GM19351 (cell line): Measurements from ENCODE around the gene CCDC74A.
A peak's percentile ranks its signal among the peaks of the same experiment; 100 is the strongest.
"Not testable (repeated sequence)": the region's sequence is repeated elsewhere in the genome, so short reads cannot be mapped to it uniquely, and the experiment has no call there.

Source experiments
- ATAC-seq: cut with Tn5 transposase; IDR thresholded peaks from one replicate; pipeline ENCODE4 v1.9.1; 2021; ENCODE audit warnings: mild to moderate bottlenecking, moderate library complexity; ENCODE audit not compliant: unreplicated experiment

Gene CCDC74A

GRCh38 chr2:131528981-131529863 lies 1.5 kb downstream of the CCDC74A start:
- peak; percentile 72 for ATAC-seq

GRCh38 chr2:131529864-131530445 lies 2.3 kb downstream of the CCDC74A start:
- peak; percentile 4 for ATAC-seq

GRCh38 chr2:131530626-131531344 lies 3.1 kb downstream of the CCDC74A start:
- ATAC-seq, result not testable (repeated sequence)

- not testable (repeated sequence) for ATAC-seq
These were observed 4.0 kb downstream of the CCDC74A start for GRCh38 chr2:131531547-131532185.

GRCh38 chr2:131532723-131533608 lies 5.3 kb downstream of the CCDC74A start:
- not testable (repeated sequence) for ATAC-seq

- ATAC-seq, result not testable (repeated sequence)
These were observed 6.1 kb downstream of the CCDC74A start for GRCh38 chr2:131533609-131534316.

- not testable (repeated sequence) for ATAC-seq
These were observed 6.6 kb downstream of the CCDC74A start for GRCh38 chr2:131534317-131534672.

- not testable (repeated sequence) for ATAC-seq
These were observed 7.3 kb downstream of the CCDC74A start for GRCh38 chr2:131534965-131535364.

GRCh38 chr2:131535526-131535925 lies 7.8 kb downstream of the CCDC74A start:
- ATAC-seq, result no peak

GRCh38 chr2:131535951-131536826 lies 8.5 kb downstream of the CCDC74A start:
- not testable (repeated sequence) for ATAC-seq

GRCh38 chr2:131536841-131537240 lies 9.2 kb downstream of the CCDC74A start:
- not testable (repeated sequence) for ATAC-seq

- not testable (repeated sequence) for ATAC-seq
These were observed 11.2 kb downstream of the CCDC74A start for GRCh38 chr2:131538856-131539255.

- ATAC-seq, result no peak
These were observed 15.0 kb downstream of the CCDC74A start for GRCh38 chr2:131542438-131543384.

GRCh38 chr2:131543385-131543891 lies 15.8 kb downstream of the CCDC74A start:
- ATAC-seq, result no peak

- not testable (repeated sequence) for ATAC-seq
These were observed 16.5 kb downstream of the CCDC74A start for GRCh38 chr2:131544006-131544812.

GRCh38 chr2:131544813-131545165 lies 17.1 kb downstream of the CCDC74A start:
- not testable (repeated sequence) for ATAC-seq
